Measurements from ENCODE around the gene RNASE1.
"Not testable (repeated sequence)": the region's sequence is repeated elsewhere in the genome, so short reads cannot be mapped to it uniquely, and the experiment has no call there.

The RNASE1 gene

GRCh38 chr14:20826666-20827065 is 24.0 kb upstream of the RNASE1 start:
- H3K4me3 ChIP-seq (ENCODE audit: low read length); H3K4me1 ChIP-seq (ENCODE audit: control insufficient read depth, insufficient read depth, low read length); H3K27me3 ChIP-seq (replicated peaks; ENCODE audit: control insufficient read depth, insufficient read depth, low read length); H3K9ac ChIP-seq (ENCODE audit: low read length); DNase-seq (ENCODE audit: low read depth); H3K36me3 ChIP-seq (ENCODE audit: control insufficient read depth, insufficient read depth, low read length, severe bottlenecking); H3K9me3 ChIP-seq (ENCODE audit: control insufficient read depth, low read length): not testable (repeated sequence)

GRCh38 chr14:20823859-20824258 is 21.2 kb upstream of the RNASE1 start:
- H3K4me3 ChIP-seq (ENCODE audit: low read length): no peak overlapping the region
- no peaks in the 10 kb centered on the region for H3K36me3 ChIP-seq (ENCODE audit: control insufficient read depth, insufficient read depth, low read length, severe bottlenecking)
- peaks cover 4% of the 10 kb centered on the region for H3K27me3 ChIP-seq (replicated peaks; ENCODE audit: control insufficient read depth, insufficient read depth, low read length)
- no peak for DNase-seq (ENCODE audit: low read depth)
- no peak overlapping the region for H3K9ac ChIP-seq (ENCODE audit: low read length)
- no peaks in the 10 kb centered on the region for H3K4me1 ChIP-seq (ENCODE audit: control insufficient read depth, insufficient read depth, low read length)
- no peaks in the 10 kb centered on the region for H3K9me3 ChIP-seq (ENCODE audit: control insufficient read depth, low read length)

DNA sequence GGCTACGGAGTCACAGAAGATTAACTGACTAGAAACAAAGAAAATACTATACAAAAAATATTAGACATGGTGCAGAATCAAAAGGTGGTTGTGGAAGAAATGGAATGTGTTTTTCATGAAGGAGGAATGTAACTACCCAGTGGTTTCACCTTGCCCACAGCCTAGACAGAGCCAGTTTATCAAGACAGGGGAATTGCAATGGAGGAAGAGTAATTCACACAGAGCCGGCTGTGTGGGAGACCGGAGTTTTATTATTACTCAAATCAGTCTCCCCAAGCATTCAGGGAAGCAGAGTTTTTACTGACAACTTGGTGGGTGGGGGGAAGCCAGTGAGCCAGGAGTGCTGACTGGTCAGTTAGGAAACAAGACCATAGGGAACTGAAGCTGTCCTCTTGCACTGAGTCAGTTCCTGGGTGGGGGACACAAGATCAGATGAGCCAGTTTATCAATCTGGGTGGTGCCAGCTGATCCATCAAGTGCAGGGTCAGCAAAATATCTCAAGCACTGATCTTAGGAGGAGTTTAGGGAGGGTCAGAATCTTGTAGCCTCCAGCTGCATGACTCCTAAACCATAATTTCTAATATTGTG is 19.0 kb upstream of the RNASE1 start:
- H3K4me3 ChIP-seq (ENCODE audit: low read length); H3K9me3 ChIP-seq (ENCODE audit: control insufficient read depth, low read length); H3K27me3 ChIP-seq (replicated peaks; ENCODE audit: control insufficient read depth, insufficient read depth, low read length); H3K36me3 ChIP-seq (ENCODE audit: control insufficient read depth, insufficient read depth, low read length, severe bottlenecking); H3K9ac ChIP-seq (ENCODE audit: low read length); H3K4me1 ChIP-seq (ENCODE audit: control insufficient read depth, insufficient read depth, low read length); DNase-seq (ENCODE audit: low read depth): not testable (repeated sequence)

DNA sequence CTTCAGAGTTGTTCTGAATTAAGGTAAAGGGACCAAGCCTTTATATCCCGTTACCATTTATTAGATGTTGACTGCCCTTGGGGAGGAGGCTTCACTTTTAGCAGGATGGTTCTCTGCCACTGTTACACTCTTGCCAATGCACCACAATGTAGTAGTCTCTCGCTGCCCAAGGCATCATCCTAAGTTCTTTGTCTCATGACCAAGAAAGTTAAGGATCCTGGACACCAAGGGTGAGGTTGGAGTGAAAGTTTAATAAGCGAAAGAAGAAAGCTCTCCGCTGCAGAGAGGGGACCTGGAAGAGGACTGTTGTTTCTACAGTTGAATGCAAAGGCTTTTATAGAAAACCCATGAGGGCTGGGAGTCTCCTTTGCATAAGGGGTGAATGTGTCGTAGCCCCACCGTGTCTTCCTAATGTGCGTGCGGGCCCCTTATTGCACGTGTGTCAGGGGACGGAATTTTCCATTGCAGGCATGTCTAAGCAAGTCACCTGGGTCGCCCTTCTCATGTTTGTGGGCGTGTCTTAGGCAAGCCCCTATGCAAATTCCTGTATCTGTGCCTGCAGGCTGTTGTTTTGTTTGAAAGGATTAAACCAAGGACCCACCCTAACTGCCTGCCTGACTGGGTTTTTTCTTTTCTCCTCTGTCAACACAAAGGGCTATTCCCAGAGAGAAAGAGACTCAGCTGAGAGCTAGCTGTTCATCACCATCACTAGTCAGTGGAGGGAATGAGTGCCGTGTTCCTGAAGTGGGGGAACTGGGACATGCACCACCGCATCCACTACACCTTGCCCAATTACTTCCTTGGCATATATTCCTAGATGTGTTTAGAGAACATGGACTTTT is 17.6 kb upstream of the RNASE1 start:
- H3K9ac ChIP-seq (ENCODE audit: low read length): no peak overlapping the region
- no peak for DNase-seq (ENCODE audit: low read depth)
- H3K4me3 ChIP-seq (ENCODE audit: low read length): no peak overlapping the region
- H3K9me3 ChIP-seq (ENCODE audit: control insufficient read depth, low read length): no peaks in the 10 kb centered on the region
- peaks cover 8% of the 10 kb centered on the region for H3K27me3 ChIP-seq (replicated peaks; ENCODE audit: control insufficient read depth, insufficient read depth, low read length)
- no peaks in the 10 kb centered on the region for H3K36me3 ChIP-seq (ENCODE audit: control insufficient read depth, insufficient read depth, low read length, severe bottlenecking)
- no peaks in the 10 kb centered on the region for H3K4me1 ChIP-seq (ENCODE audit: control insufficient read depth, insufficient read depth, low read length)

GRCh38 chr14:20818861-20819260 is 16.2 kb upstream of the RNASE1 start:
- Histone ChIP-seq H3K36me3 (ENCODE audit: control insufficient read depth, insufficient read depth, low read length, severe bottlenecking) (no peaks in the 10 kb centered on the region), H3K9me3 (ENCODE audit: control insufficient read depth, low read length) (no peaks in the 10 kb centered on the region), H3K27me3 (replicated peaks; ENCODE audit: control insufficient read depth, insufficient read depth, low read length) (peaks cover 4% of the 10 kb centered on the region), H3K4me3 (ENCODE audit: low read length) (no peak overlapping the region), H3K9ac (ENCODE audit: low read length) (no peak overlapping the region), H3K4me1 (ENCODE audit: control insufficient read depth, insufficient read depth, low read length) (no peaks in the 10 kb centered on the region)
- no peak for DNase-seq (ENCODE audit: low read depth)

DNA sequence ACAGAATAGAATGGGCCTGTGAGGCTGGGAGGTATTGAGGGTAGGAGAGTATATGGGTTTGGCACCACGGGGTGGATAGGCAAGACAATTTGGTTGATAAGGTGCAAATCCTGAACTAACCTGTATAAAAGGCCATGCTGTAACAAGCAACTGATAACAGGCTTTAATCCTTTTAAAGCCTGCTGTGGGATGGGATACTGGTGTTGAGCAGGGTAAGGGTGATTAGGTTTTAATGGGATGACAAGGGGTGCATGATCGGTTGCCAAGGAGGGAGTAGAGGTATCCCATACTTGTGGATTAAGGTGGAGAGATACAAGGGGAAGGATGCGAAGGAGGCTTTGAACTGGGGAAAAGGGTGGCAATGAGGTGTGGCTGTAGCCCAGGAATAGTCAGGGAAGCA is 13.3 kb upstream of the RNASE1 start:
- H3K36me3 ChIP-seq (ENCODE audit: control insufficient read depth, insufficient read depth, low read length, severe bottlenecking); H3K27me3 ChIP-seq (replicated peaks; ENCODE audit: control insufficient read depth, insufficient read depth, low read length): not testable (repeated sequence)

GRCh38 chr14:20811986-20812975 is 9.6 kb upstream of the RNASE1 start:
- Histone ChIP-seq H3K4me3 (ENCODE audit: low read length) (no peak overlapping the region), H3K9ac (ENCODE audit: low read length) (no peak overlapping the region), H3K36me3 (ENCODE audit: control insufficient read depth, insufficient read depth, low read length, severe bottlenecking) (no peaks in the 10 kb centered on the region), H3K27me3 (replicated peaks; ENCODE audit: control insufficient read depth, insufficient read depth, low read length) (peaks cover 30% of the 10 kb centered on the region), H3K4me1 (ENCODE audit: control insufficient read depth, insufficient read depth, low read length) (peaks cover 6% of the 10 kb centered on the region), H3K9me3 (ENCODE audit: control insufficient read depth, low read length) (no peaks in the 10 kb centered on the region)
- no peak for DNase-seq (ENCODE audit: low read depth)

More for the DNA sequence above, 13.3 kb upstream of the RNASE1 start:
- not testable (repeated sequence) for DNase-seq (ENCODE audit: low read depth); H3K9ac ChIP-seq (ENCODE audit: low read length); H3K9me3 ChIP-seq (ENCODE audit: control insufficient read depth, low read length); H3K4me1 ChIP-seq (ENCODE audit: control insufficient read depth, insufficient read depth, low read length); H3K4me3 ChIP-seq (ENCODE audit: low read length)

GRCh38 chr14:20809917-20810316 is 7.3 kb upstream of the RNASE1 start:
- no peaks in the 10 kb centered on the region for H3K36me3 ChIP-seq (ENCODE audit: control insufficient read depth, insufficient read depth, low read length, severe bottlenecking)
- H3K4me3 ChIP-seq (ENCODE audit: low read length): no peak overlapping the region
- peaks cover 6% of the 10 kb centered on the region for H3K4me1 ChIP-seq (ENCODE audit: control insufficient read depth, insufficient read depth, low read length)
- DNase-seq (ENCODE audit: low read depth): no peak
- no peak overlapping the region for H3K9ac ChIP-seq (ENCODE audit: low read length)
- H3K9me3 ChIP-seq (ENCODE audit: control insufficient read depth, low read length): no peaks in the 10 kb centered on the region
- peaks cover 50% of the 10 kb centered on the region for H3K27me3 ChIP-seq (replicated peaks; ENCODE audit: control insufficient read depth, insufficient read depth, low read length)

- DNase-seq (ENCODE audit: low read depth): no peak
- peaks cover 59% of the 10 kb centered on the region for H3K27me3 ChIP-seq (replicated peaks; ENCODE audit: control insufficient read depth, insufficient read depth, low read length)
- no peak overlapping the region for H3K9ac ChIP-seq (ENCODE audit: low read length)
- no peaks in the 10 kb centered on the region for H3K9me3 ChIP-seq (ENCODE audit: control insufficient read depth, low read length)
- H3K4me1 ChIP-seq (ENCODE audit: control insufficient read depth, insufficient read depth, low read length): peaks cover 6% of the 10 kb centered on the region
- H3K4me3 ChIP-seq (ENCODE audit: low read length): no peak overlapping the region
- H3K36me3 ChIP-seq (ENCODE audit: control insufficient read depth, insufficient read depth, low read length, severe bottlenecking): no peaks in the 10 kb centered on the region
These were observed 5.5 kb upstream of the RNASE1 start for GRCh38 chr14:20808162-20808483.

- no peaks in the 10 kb centered on the region for H3K9me3 ChIP-seq (ENCODE audit: control insufficient read depth, low read length)
- no peaks in the 10 kb centered on the region for H3K36me3 ChIP-seq (ENCODE audit: control insufficient read depth, insufficient read depth, low read length, severe bottlenecking)
- no peak overlapping the region for H3K4me3 ChIP-seq (ENCODE audit: low read length)
- peaks cover 56% of the 10 kb centered on the region for H3K27me3 ChIP-seq (replicated peaks; ENCODE audit: control insufficient read depth, insufficient read depth, low read length)
- H3K9ac ChIP-seq (ENCODE audit: low read length): no peak overlapping the region
- peaks cover 6% of the 10 kb centered on the region for H3K4me1 ChIP-seq (ENCODE audit: control insufficient read depth, insufficient read depth, low read length)
- no peak for DNase-seq (ENCODE audit: low read depth)
These were observed 4.9 kb upstream of the RNASE1 start for GRCh38 chr14:20807304-20808161.

Data from adipocyte (in vitro differentiated cells).